Measurements from ENCODE around the gene TFAP2B. TPM values are rescaled to one million over a fixed set of nuclear protein-coding genes. Genes with fewer than 3 reads are reported as not detected.

TFAP2B gene
- total RNA-seq, 1 donor from 2014 or later = not detected

DNA sequence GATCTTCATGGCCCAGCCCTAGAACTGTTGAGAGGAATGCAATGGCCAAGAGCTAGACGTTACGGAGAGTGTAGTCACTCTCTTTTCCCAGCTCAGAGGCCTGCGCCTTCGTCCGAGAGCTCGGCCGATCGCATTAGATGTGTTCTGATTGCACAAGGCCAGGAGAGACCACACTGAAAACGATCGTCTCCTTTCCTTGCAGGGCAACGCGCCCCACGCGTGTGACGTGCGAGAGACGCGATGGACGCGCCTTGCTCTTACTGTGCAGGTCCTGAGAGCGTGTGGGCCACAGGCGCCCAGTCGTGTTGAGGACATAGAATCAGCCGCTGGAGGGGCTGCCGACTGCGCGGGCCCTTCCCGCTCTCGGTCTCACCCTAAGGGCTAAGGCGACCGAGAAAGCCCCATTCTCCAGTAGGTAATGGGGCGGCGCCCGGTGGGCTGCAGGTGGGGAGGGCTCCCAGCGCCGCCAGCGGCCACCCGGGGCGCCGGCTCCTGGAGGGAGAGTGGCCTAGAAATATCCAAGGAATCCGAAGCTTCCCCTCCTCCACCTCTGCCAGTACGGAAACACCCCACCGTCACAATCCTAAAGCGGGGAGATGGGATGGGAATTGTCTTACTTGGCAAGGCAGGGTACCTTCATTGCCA lies 26.9 kb downstream of the TFAP2B start:
- intact Hi-C loops (cut with DNase I) = no loop called here
- ATAC-seq (ENCODE audit: poor library complexity) (no peak), DNase-seq (no peak)

DNA sequence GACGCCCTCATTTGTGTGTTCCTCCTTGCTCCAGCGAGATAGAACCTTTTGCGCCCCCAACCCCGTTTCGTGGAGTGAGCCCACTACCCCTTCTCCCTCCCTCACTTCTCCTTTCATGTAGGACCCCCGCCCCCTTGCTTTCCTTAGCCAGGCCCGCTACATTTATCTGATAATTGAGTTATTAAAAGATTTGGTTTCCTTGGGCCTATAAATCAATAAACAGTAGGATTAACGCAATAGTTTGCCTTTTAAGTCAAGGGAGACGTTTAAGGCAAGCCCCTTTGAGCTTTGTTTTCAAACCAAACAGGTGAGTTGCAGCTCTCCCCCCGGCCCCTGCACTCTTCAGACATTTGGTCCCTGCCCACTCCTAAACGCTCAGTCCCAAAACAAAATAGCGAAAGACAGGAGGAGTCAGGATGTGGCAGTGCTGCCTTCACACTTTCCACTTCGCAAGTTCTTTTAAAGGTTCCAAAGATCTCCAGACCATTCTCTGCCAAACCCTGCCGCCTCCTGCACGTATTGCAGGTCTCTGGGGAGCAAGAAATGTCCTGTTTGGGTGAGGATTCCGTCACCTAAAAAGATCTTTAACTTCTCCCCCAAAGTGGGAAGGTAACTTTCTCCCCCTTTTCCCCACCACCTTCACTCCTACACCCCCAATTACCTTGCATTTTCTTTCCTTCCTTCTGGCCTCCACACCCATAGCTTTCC lies 27.6 kb downstream of the TFAP2B start:
- intact Hi-C loops (cut with DNase I) = no loop called here
- no peak for ATAC-seq (ENCODE audit: poor library complexity)
- DNase-seq = no peak

DNA sequence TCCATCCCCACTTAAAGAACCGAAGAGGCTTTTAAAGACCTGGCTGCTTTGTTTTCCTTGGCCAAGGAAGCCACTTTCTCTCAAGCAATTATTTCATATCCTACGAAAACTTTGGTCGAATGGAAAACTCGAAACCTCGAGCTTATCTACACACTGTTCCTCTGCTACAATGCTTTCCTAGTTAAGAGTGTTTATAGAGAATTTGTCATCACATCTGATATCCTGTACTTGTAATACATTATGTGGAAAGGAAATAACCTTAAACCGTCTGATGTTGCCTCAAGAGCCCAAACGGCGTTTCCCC lies 28.1 kb downstream of the TFAP2B start:
- DNase-seq = no peak
- intact Hi-C loops (cut with DNase I) = no loop called here
- no peak for ATAC-seq (ENCODE audit: poor library complexity)

DNA sequence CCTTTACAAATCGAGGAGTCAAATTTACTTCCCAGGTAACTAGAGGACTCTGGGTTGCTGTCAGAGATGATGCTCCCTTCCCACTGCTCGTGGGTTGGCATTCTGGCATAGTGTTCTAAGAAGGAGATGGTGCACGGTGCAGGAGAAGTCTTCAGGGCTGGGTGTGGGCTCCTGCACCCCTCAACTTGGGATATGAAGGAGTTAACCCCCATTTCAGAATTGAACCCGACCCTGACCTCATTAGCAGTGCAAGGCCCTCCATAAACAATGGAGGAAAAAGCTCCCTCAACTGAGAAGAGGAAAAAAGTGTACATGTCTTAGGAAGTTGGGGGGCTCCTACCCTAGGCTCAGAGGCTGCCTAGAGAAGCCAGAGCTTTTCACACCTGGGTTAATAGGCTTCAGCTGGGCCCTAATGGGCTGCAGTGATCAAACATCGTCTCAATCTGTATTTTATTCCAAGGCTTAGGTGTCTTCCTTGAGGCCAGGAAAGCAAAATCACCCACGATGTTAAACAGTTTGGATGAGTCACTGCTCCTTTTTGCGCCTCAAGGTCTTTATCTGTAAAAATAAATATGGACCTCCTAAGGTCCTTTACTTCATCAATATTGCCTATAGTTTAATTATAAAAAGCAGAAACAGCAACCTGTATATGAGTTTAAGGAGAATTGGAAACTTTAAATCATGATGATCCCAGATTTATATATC lies 29.4 kb downstream of the TFAP2B start:
- intact Hi-C loops (cut with DNase I) = no loop called here
- ATAC-seq (ENCODE audit: poor library complexity) (no peak), DNase-seq (no peak)

DNA sequence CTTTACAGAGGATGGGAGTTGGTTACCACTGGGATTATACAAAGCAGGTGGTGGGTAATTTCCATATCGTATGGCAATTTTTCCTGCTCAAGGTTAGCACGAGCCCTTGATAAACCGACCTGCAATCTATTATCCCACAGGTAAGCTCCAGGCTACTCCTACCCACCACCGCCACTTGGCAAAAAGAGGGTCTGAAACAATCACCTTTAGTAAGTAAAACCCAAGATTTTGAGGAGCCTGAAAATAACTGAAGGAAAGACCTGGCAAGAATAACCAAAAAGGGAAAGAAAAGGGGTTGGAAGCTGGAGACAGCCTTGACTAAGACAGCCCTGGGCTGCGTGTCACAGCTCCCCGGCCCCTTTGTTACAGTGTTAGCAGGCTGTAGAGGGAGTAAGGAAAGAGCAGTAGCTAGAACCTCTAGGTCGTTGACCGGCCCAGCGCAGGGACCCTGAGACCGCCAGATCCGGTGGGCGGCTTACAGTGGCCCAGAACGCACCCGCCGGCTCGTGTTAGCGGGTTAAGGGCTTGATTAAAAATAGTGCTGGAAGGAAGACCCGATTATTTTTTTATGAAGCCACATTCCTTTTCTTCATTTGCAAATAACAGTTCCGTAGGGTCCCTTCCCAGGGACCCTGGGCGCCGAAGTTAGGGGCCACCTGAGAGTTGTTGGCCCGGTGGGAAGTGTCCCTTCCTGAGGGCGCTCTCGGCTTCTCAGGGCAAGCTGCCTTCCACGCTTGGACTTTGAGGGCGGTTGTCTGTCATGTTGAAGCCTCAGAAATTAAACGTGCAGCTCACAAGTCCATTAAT lies 30.5 kb downstream of the TFAP2B start:
- intact Hi-C loops (cut with DNase I) = no loop called here
- DNase-seq = no peak

DNA sequence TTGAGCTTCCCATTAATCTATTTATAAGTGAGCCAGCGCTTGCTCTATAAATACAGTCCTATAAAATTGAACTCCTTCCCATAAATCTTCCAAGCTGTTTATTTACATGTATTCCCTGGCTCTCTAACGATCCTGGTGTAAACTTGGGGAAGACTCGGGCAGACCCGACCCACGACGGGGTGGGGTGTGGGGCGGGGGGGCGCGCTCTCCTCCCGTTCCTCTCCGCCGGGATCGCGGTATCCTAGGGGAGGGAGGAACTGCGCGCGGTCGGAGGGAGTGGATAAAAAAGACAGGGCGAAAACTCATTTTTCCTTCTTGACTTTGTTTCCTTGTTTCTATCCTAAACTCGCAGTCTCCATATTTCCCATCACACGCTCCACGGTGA lies 31.1 kb downstream of the TFAP2B start:
- DNase-seq = no peak
- ATAC-seq (ENCODE audit: poor library complexity) = no peak
- intact Hi-C loops (cut with DNase I) = no loop called here

More for the DNA sequence above, 30.5 kb downstream of the TFAP2B start:
- no peak for ATAC-seq (ENCODE audit: poor library complexity)

DNA sequence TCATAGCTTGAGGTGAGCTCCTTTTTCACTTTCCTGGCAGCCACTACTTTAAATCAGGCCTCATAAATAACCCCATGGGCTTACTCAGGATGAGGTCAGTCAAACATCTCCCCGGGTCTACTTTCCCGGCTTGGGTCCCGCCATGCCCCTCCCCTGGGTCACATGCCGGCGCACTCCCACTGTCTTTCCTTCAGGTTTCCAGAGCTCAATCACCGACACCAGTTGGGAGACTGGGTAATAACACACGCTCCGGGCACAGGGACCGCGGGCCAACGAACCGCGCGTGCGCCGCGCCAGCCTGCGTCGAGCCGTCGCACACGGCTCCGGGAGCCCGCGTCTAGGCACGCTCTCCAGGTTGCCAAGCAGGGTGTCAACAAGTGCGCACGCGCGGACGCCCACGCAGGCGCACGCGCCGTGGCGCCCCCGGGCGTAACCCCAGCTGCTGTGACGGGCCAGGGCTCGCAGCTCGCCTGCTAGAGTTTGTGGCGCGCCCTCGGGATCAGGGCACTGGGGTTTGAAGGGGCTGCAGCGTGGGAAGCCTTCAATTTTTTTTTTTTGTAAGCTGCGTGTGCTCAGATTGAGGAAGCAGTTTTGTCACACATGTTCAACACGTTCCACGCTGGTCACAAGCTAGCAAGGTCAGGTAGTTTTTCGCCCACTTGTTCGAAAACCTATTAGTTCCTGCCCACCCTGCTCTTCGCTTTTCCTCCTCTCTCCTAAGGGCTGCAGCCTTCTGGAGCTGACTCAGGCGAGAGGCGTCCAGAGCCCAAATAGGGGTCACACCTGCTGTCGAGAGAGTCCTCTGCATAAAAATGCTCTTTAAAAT lies 31.8 kb downstream of the TFAP2B start:
- DNase-seq = no peak
- intact Hi-C loops (cut with DNase I) = no loop called here
- no peak for ATAC-seq (ENCODE audit: poor library complexity)

DNA sequence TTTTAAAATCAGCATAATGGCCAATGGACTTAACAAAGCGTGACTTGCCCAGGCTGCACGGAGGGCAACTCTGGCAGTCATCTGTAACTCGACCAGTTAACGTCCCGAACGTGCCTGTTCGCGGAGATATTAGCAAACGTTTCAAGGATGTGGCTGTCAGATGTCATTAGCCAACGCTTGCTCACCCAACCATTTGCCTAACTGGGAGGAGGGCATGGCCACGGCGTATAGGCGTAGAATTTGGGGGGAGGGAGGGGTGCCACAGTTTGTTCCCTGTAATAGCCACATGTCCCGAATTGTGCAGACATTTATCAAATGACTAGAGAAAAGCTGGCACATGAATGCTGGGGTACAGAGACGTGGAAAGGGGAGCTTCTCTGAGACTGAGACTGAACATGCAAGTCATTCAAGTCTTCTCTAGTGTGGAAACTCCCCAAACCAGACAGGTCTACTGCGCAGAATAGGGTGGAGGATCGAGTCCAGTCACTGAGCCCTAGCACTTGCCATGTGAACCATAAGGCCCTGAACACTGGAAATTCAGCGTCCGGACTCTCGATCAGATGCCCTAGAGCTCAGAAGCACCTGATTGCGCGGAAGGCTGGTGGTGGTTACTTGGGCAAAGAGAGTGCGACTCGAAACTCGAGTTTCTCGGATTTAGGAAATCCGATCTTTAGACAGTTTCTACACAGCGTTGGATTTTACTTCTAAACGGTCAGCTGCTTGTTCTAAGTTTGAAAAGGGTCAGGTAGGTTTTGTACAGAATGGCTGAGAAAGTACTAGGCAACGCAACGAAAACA lies 32.6 kb downstream of the TFAP2B start:
- DNase-seq (no peak), ATAC-seq (ENCODE audit: poor library complexity) (no peak)
- intact Hi-C loops (cut with DNase I) = no loop called here

DNA sequence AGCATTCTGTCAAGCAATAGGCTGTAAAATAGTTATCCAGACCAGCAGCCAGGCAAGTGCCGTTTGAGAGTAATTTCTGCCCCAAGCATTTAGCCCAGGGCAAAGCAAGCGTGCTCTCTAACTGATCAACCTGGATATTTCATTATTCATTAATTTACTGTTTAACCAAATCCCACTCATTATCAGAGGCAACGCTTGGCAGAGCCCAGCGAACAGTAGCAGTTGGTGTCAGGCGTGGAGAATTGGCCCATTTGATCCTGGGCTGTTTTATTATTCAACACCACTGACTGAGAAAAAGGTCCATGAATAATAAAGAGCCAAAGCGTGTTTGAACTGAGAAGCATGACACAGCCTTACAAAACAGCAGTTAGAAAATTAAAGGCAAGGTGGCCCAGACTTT lies 35.3 kb downstream of the TFAP2B start:
- ATAC-seq (ENCODE audit: poor library complexity) (no peak), DNase-seq (no peak)
- intact Hi-C loops (cut with DNase I) = no loop called here

DNA sequence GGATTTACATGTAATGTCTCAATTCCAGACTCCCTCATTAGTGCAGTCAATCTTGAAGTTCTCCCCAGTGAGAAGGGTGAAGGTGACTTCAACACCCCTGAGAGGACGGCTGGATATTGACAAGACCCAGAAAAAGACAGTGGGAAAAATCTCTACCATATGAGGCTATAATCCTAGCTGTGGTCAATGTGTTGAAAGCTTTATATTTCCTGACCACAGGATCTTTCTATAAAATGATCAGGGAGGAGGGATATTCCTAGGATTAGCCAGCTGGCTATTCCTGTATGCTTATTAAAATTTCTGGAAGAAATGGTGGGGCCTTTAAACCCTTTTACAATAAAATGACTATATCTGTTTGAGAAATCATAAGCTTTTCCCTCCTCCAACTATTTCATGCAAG lies 43.0 kb downstream of the TFAP2B start:
- DNase-seq (no peak), ATAC-seq (ENCODE audit: poor library complexity) (no peak)
- intact Hi-C loops (cut with DNase I) = no loop called here

DNA sequence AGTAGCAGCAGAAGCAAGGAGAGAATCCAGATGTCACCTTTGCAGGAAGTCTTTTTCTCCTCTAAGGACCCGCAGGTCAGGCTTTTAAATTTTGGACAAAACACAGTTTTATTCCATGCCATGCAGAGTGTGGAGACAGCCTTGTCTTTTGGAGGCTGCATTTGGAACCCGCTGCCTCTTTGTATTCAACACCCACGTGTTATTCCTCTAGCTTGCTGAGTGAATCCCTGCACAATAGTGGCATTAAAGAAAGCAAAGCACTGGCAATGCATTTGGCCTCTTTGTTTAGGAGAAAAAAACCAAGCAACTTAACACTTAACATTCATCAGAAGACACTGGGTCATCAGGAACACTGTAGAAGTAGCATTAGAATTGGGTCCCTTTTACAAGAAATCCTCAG lies 43.5 kb downstream of the TFAP2B start:
- DNase-seq (no peak), ATAC-seq (ENCODE audit: poor library complexity) (no peak)
- intact Hi-C loops (cut with DNase I) = no loop called here

DNA sequence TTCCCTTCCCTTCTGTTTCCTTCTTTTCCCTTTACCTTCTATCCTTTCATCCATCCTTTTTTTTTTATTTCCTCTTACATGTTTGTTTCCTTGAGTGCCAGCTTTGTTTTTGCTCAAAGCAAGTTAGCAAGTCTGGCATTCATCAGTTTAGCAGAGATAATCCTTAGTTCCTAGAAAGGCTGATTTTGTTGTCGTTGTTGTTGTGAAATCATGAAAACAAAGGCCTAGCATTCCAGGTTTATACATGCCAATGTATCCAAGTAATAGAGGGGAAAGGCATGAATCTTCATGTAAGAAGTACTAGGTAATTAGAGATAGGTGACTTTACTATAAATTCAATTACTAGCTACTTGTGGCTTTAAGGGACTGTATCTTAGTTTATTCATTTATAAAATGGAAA lies 45.9 kb downstream of the TFAP2B start:
- ATAC-seq (ENCODE audit: poor library complexity) (no peak), DNase-seq (no peak)
- intact Hi-C loops (cut with DNase I) = no loop called here

DNA sequence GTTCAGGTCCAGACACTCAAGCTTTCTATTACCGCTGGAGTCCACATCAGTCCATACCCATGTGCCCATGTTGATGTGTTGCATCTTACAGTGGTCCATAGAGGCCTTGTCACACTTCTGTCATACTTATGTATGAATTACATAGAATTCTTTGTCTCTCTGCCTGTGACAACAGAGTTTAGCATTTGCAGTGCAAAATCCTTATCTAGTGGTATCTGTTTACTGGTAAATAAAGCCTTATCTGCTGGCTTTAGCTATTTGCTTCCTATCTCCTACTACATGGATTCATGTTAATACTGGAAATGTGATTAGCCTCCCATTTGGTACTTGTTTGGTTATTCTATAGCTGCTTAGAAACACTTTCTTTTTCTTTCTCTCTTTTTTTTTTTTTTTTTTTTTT lies 49.8 kb downstream of the TFAP2B start:
- intact Hi-C loops (cut with DNase I) = no loop called here
- ATAC-seq (ENCODE audit: poor library complexity) (no peak), DNase-seq (no peak)

DNA sequence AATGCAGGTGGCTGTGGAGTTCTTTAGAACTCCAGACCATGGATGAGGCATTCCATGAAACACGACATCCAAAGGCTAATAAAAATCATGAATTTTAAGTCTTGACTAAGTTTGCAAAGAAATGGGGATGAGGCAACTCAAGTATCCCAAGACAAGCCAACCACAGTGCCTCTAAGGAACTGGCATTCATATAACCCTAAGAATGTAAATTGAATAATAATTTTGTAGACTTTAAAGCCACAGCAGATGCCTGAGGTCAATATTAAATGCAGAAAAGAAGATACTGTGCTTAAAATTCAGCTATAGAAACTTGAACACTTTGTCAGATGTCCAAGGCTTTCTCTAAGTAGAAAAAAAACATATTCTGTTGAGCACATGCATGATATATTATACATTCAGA lies 54.5 kb downstream of the TFAP2B start:
- ATAC-seq (ENCODE audit: poor library complexity) = no peak
- intact Hi-C loops (cut with DNase I) = no loop called here
- no peak for DNase-seq

DNA sequence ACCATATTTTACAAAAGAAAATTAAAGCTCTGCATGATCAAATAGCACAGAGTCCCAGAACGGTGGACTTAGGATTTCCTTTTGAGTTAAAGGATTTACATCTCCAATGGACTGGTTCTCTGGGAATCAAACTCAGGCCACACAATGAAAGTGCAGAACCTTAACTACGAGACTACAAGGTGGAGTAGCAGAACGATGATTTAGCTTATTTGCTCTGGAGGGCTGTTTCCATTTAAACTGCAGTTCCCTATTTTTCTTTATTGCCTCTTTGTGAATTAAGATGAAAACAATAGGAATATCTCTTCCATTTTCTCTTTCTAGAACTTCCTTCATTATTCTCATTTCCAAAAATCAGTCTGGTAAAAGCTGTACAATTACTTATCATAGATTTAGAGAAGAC lies 65.7 kb downstream of the TFAP2B start:
- DNase-seq (no peak), ATAC-seq (ENCODE audit: poor library complexity) (no peak)
- intact Hi-C loops (cut with DNase I) = no loop called here

DNA sequence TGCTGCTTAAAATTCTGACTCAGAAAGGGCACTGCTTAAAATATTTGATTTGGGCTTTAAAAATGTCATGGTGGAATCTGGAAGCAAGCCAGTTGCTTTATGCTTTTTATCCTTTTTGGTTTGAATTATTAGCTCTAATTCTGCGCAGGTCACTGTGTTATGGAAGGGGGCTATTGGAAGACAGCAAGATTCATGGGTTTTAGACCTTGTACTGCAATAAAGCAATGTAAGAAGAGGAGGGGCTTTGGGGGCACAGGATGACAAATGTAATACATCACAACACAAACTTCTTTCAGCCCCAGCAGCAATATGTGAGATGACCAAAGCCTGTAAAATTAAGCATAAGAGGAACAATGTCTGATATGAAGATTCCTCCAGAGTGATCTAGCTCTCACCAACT lies 68.4 kb downstream of the TFAP2B start:
- ATAC-seq (ENCODE audit: poor library complexity) = no peak
- intact Hi-C loops (cut with DNase I) = no loop called here
- DNase-seq = no peak

DNA sequence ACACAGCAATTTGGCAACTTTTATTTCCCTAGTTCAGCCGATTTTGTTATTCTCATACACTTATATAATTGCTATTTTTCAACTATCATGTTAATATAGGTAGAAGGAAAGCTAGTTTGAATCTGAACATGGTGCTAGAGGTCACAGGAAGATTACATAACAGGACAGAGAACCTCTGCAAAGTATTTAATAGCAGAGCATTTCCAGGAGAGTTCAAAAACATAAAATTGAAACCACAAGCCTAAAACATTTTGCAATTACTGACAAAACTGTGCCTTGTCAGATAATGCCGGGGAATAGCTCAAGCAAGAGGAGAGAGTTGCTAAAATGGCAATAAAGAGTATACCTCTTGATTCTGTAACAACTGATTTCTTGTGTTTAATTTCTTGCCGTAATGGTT lies 70.8 kb downstream of the TFAP2B start:
- no peak for ATAC-seq (ENCODE audit: poor library complexity)
- DNase-seq = no peak
- intact Hi-C loops (cut with DNase I) = no loop called here

DNA sequence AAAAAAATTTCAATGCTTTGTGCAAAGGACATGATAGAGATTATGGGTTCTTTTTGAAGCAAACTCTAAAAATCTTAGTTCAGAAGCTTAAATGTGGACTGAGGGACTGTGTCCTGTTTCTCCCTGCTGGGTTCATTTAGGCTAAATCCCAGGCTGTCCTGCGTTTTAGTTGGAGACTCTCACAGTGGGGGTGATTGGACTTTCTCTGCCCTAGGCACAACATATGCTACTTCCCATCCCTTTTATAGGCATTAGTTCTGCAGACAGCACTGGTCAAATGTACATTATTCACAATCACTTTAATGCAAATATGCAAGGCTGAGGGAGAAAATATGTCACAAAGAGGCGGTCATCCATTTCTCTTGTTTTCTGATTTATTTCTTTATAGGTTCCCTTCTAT lies 71.3 kb downstream of the TFAP2B start:
- ATAC-seq (ENCODE audit: poor library complexity) (no peak), DNase-seq (no peak)
- intact Hi-C loops (cut with DNase I) = no loop called here
